ENCODE data around the gene RNF217. TPM values are rescaled to one million over a fixed set of nuclear protein-coding genes. Genes with fewer than 3 reads are reported as not detected.

The RNF217 gene
- total RNA-seq, 1 donor: 24.9 TPM

DNA sequence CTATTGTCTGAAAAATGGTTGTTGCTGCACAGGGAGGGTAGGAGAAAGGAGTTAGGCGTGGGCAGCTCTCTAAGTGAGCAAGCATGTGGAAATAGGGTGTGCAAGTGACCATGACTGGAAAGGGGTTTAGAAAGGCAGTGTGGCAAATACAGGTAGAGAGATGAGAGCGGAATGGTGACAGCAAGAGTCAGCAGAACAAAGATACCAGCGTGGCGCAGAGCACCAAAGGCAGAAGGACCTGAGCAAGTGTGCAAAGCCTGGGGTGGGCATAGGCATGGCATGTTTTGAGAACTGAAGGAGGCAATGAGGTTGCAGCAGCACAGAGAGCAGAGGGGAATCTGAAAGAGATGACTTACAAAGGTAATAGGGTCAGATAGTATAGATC is 17.0 kb downstream of the RNF217 start:
- no peak overlapping the region for H3K4me3 ChIP-seq (ENCODE audit: low read depth, low read length)
- no peak for DNase-seq (ENCODE audit: low read depth)
- TF ChIP-seq, protein P1, sequence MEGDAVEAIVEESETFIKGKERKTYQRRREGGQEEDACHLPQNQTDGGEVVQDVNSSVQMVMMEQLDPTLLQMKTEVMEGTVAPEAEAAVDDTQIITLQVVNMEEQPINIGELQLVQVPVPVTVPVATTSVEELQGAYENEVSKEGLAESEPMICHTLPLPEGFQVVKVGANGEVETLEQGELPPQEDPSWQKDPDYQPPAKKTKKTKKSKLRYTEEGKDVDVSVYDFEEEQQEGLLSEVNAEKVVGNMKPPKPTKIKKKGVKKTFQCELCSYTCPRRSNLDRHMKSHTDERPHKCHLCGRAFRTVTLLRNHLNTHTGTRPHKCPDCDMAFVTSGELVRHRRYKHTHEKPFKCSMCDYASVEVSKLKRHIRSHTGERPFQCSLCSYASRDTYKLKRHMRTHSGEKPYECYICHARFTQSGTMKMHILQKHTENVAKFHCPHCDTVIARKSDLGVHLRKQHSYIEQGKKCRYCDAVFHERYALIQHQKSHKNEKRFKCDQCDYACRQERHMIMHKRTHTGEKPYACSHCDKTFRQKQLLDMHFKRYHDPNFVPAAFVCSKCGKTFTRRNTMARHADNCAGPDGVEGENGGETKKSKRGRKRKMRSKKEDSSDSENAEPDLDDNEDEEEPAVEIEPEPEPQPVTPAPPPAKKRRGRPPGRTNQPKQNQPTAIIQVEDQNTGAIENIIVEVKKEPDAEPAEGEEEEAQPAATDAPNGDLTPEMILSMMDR (IDR thresholded peaks at IDR 0.05; ENCODE audit: insufficient read depth, low read length): no peak

DNA sequence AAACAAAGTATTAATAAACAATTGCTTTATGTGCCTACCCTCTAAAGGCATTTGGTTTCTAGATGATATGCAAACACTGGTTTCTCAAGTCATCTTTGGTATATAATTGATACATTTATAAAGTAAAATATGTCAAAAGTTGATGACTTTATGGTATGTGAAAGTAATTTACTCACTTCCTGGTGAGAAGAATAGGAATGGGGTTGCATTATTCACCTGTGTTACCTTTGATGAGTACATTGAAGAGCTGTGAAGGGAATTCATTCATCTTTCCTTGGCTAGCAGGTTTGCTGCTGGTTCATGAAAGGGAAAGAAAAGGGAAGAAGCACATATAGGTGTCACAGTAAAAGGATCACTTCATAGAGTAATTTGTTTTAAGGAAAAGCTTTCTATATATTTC is 20.4 kb downstream of the RNF217 start:
- H3K4me3 ChIP-seq (ENCODE audit: low read depth, low read length): no peak overlapping the region
- TF ChIP-seq, protein P1 (IDR thresholded peaks at IDR 0.05; ENCODE audit: insufficient read depth, low read length): no peak
- no peak for DNase-seq (ENCODE audit: low read depth)

DNA sequence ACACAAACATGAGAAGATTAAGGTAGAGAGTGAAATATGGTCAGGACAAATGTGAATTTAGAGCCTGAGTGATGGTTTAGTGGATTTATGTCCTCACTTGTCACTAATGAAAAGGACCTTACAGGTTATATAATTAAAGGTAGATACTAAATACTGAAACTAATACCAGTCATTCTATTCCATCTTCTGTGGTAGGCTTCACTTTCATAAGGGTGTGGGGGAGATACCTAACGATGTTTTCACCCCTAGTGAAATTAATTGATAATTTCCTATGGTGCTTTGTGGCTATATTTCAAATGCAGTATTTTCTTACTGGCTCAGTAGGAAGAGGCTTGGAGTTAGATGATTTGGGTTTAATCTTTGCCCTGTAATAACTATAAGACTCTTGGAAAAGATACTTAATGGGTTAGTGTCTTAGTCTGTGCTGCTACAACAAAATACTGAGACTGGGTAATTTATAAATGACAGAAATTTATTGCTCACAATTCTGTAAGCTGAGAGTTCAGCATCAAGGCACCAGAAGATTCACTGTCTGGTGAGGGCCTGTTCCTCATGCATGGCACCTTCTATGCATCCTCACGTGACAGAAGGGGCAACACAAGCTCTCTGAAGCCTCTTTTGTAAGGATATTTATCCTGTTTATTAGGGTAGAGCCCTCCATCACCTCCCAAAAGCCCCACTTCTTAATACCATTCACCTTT is 21.3 kb downstream of the RNF217 start:
- TF ChIP-seq, protein P1 (IDR thresholded peaks at IDR 0.05; ENCODE audit: insufficient read depth, low read length): no peak
- no peak overlapping the region for H3K4me3 ChIP-seq (ENCODE audit: low read depth, low read length)
- DNase-seq (ENCODE audit: low read depth): no peak

DNA sequence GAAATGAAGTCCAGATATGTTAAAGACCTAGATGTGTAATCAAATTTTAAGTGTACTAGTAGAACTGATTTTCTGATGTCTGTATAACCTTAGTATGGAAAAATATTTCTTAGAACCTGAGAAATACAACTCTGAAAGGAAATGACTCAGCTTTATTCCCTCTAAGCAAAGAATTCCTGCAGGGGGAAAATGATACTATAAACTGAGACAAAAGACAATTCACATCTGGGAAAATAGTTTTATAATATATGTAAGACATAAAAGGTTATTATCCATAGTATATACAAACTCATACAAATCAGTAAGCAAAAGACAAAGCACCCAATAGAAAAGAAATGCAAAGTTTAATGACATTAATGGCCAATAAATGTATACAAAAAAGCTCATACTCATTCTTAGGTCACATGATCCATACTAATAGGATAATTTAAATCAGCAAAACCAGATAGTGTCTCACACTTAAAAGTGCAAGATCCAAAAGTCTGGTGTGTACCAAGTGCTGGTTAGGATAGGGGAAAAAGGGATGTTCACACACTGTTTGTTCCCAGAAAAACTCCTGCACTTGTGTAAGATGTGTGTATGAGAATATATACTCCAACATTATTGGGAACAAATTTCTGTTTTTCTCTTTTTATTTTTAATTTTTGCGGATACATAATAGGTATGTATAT is 22.6 kb downstream of the RNF217 start:
- DNase-seq (ENCODE audit: low read depth): peak; percentile 60
- no peak overlapping the region for H3K4me3 ChIP-seq (ENCODE audit: low read depth, low read length)
- TF ChIP-seq, protein P1 (IDR thresholded peaks at IDR 0.05; ENCODE audit: insufficient read depth, low read length): no peak

DNA sequence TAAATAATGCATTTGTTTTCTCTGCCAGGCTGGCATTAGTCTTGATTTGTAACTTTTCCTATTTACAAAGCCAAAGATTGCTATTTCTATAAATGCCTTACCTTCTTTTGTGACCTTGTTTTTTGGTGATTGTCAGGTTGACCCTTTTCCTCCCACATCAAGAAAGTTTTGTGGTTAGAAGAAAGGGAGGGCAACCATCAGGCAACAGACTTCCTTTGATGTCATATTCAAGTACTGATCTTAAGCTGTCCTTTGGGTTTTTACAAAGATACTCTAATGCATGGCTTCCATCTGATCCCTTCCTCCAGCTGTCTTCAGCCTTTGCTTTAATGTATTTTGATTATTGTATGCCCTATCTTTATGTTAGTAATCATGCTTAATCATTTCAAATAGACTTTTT is 23.9 kb downstream of the RNF217 start:
- no peak for DNase-seq (ENCODE audit: low read depth)
- TF ChIP-seq, protein P1 (IDR thresholded peaks at IDR 0.05; ENCODE audit: insufficient read depth, low read length): no peak
- H3K4me3 ChIP-seq (ENCODE audit: low read depth, low read length): no peak overlapping the region

DNA sequence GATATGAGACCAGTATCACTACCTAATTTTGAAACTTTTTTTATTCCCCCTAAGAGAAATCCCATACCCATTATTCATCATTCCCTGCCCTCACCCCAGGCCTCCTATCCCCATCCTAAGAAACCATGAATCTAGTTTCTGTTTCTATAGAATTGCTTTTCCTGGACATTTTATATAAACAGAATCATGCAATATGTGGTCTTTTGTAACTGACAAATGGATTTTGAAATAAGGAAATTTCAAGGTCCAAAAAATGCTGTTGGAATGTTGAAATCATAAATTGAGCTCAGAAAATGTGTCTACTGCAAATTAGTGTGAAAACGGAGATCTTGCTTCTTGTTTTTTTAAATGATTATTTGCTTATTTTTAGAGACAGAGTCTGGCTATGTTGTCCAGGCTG is 25.1 kb downstream of the RNF217 start:
- no peak for DNase-seq (ENCODE audit: low read depth)
- H3K4me3 ChIP-seq (ENCODE audit: low read depth, low read length): no peak overlapping the region
- TF ChIP-seq, protein P1 (IDR thresholded peaks at IDR 0.05; ENCODE audit: insufficient read depth, low read length): no peak
